IMR-90 (cell line): Measurements from ENCODE around the gene PGGT1B. TPM values are rescaled to one million over a fixed set of nuclear protein-coding genes. Genes with fewer than 3 reads are reported as not detected.

ENCODE experiments used
- ATAC-seq: fragments of 200-7000 bp; cut with Tn5 transposase; 2 replicates; pipeline ENCODE4 v1.9.1; 2020; ENCODE audit warnings: low read depth, mild to moderate bottlenecking, moderate library complexity
- BruUV-seq: library from RNA; stranded (reverse); fragments of 400-500 nt; replicated peaks from 2 replicates; lab custom pipeline; 2021; lab: Mats Ljungman, UMichigan
- CTCF ChIA-PET: fragments of 300-600 bp; formaldehyde crosslinking; extraction: SDS; loops from one replicate; lab custom pipeline; 2021; ENCODE audit warnings: antibody characterized with exemption; lab: Yijun Ruan, JAX
- POLR2A ChIA-PET: fragments of 300-600 bp; sonication (Branson Sonifier 250); formaldehyde crosslinking; loops from one replicate; lab custom pipeline; 2022; ENCODE audit warnings: antibody characterized with exemption; ENCODE audit not compliant: unreplicated experiment; lab: Charles Lee
- DNase-seq: peaks from one replicate; pipeline ENCODE4 v3.0.0; 2013
- H2AFZ ChIP-seq: replicated peaks from 2 replicates; pipeline ENCODE3; 2013; ENCODE audit warnings: low read length, mild to moderate bottlenecking; ENCODE audit not compliant: poor library complexity
- H2AK5ac ChIP-seq: 2 replicates; pipeline ENCODE4 v1.6.1; 2013; ENCODE audit warnings: low read depth, low read length, inconsistent platforms
- H2AK9ac ChIP-seq: replicated peaks from 2 replicates; pipeline ENCODE3; 2013; ENCODE audit warnings: mild to moderate bottlenecking, low read depth, low read length, moderate library complexity; ENCODE audit not compliant: poor library complexity
- H2BK120ac ChIP-seq: 2 replicates; pipeline ENCODE4 v1.6.1; 2013; ENCODE audit warnings: low read depth, low read length, inconsistent platforms
- H2BK15ac ChIP-seq: 3 replicates; pipeline ENCODE4 v1.6.1; 2013; ENCODE audit warnings: low read depth, low read length, inconsistent platforms
- H2BK20ac ChIP-seq: 2 replicates; pipeline ENCODE4 v1.6.1; 2013; ENCODE audit warnings: low read depth, mild to moderate bottlenecking, inconsistent platforms, low read length, moderate library complexity
- H2BK5ac ChIP-seq: 2 replicates; pipeline ENCODE4 v1.6.1; 2013; ENCODE audit warnings: mild to moderate bottlenecking, low read depth, low read length, inconsistent platforms; ENCODE audit not compliant: poor library complexity, severe bottlenecking
- H3K14ac ChIP-seq: replicated peaks from 2 replicates; pipeline ENCODE4 v1.6.1; 2013; ENCODE audit warnings: low read depth, low read length, inconsistent platforms
- H3K18ac ChIP-seq: 2 replicates; pipeline ENCODE4 v1.6.1; 2013; ENCODE audit warnings: low read depth, low read length, control low read depth
- H3K23ac ChIP-seq: 2 replicates; pipeline ENCODE4 v1.6.1; 2013; ENCODE audit warnings: low read depth, low read length, inconsistent platforms
- H3K27ac ChIP-seq: 2 replicates; pipeline ENCODE4 v1.5.1; 2013; ENCODE audit warnings: mild to moderate bottlenecking, control low read depth, low read length; ENCODE audit not compliant: insufficient read depth
- H3K27me3 ChIP-seq: 2 replicates; pipeline ENCODE4 v1.6.1; 2013; ENCODE audit warnings: low read length; ENCODE audit not compliant: control insufficient read depth, insufficient read depth
- H3K36me3 ChIP-seq: 2 replicates; pipeline ENCODE4 v1.6.1; 2013; ENCODE audit warnings: low read length, mixed read lengths; ENCODE audit not compliant: control insufficient read depth, insufficient read depth
- H3K4ac ChIP-seq: 2 replicates; pipeline ENCODE4 v1.6.1; 2013; ENCODE audit warnings: low read depth, low read length, inconsistent platforms
- H3K4me1 ChIP-seq: 2 replicates; pipeline ENCODE4 v1.6.1; 2013; ENCODE audit warnings: low read length, mixed read lengths; ENCODE audit not compliant: control insufficient read depth, insufficient read depth
- H3K4me2 ChIP-seq: 2 replicates; pipeline ENCODE4 v1.6.1; 2013; ENCODE audit warnings: low read depth, mild to moderate bottlenecking, control low read depth, low read length, moderate library complexity
- H3K4me3 ChIP-seq: 2 replicates; pipeline ENCODE4 v1.5.1; 2013; ENCODE audit warnings: low read depth, mild to moderate bottlenecking, control low read depth, low read length, moderate library complexity; ENCODE audit not compliant: insufficient read depth
- H3K56ac ChIP-seq: 2 replicates; pipeline ENCODE4 v1.6.1; 2013; ENCODE audit warnings: low read length, inconsistent platforms; ENCODE audit not compliant: insufficient read depth; ENCODE audit errors: extremely low read depth
- H3K79me1 ChIP-seq, 2 experiments: 2 replicates each; pipeline ENCODE4 v1.6.1; 2013; ENCODE audit warnings: low read length in 2 of 2, inconsistent platforms in 1 of 2, low read depth in 1 of 2
- H3K9ac ChIP-seq: 2 replicates; pipeline ENCODE4 v1.6.1; 2013; ENCODE audit warnings: low read depth, low read length, control low read depth
- H3K9me1 ChIP-seq: 2 replicates; pipeline ENCODE4 v1.6.1; 2013; ENCODE audit warnings: low read length, inconsistent platforms; ENCODE audit not compliant: insufficient read depth
- H3K9me3 ChIP-seq: 2 replicates; pipeline ENCODE4 v1.6.1; 2013; ENCODE audit warnings: low read length; ENCODE audit not compliant: control insufficient read depth, insufficient read depth
- H4K20me1 ChIP-seq: 2 replicates; pipeline ENCODE4 v1.6.1; 2013; ENCODE audit warnings: low read length, inconsistent platforms; ENCODE audit not compliant: insufficient read depth
- H4K5ac ChIP-seq: 2 replicates; pipeline ENCODE4 v1.6.1; 2013; ENCODE audit warnings: mild to moderate bottlenecking, low read depth, low read length, control low read depth
- H4K8ac ChIP-seq, 2 experiments: 2 replicates each; pipeline ENCODE4 v1.6.1; 2013; ENCODE audit warnings: low read depth in 2 of 2, low read length in 2 of 2, control low read depth in 1 of 2, inconsistent platforms in 1 of 2
- H4K91ac ChIP-seq: 2 replicates; pipeline ENCODE4 v1.6.1; 2013; ENCODE audit warnings: low read depth, low read length, inconsistent platforms; ENCODE audit not compliant: insufficient read depth
- CEBPB ChIP-seq: IDR thresholded peaks from 2 replicates; pipeline ENCODE4 v1.6.1; 2012; ENCODE audit warnings: low read depth, low read length, improper control_type of control experiment
- CHD1 ChIP-seq: IDR thresholded peaks from 2 replicates; pipeline ENCODE4 v1.6.1; 2012; ENCODE audit warnings: low read depth, low read length, improper control_type of control experiment
- CTCF ChIP-seq: conservative IDR thresholded peaks from 2 replicates; pipeline ENCODE4 v1.5.1; 2012; ENCODE audit warnings: mild to moderate bottlenecking, low read depth, low read length, improper control_type of control experiment
- ELK1 ChIP-seq: fragments of 150-350 bp; IDR thresholded peaks from 2 replicates; pipeline ENCODE4 v1.6.1; 2016; ENCODE audit warnings: low read depth, mild to moderate bottlenecking, low read length, moderate library complexity, borderline replicate concordance
- FOS ChIP-seq: fragments of 150-350 bp; IDR thresholded peaks from 2 replicates; pipeline ENCODE4 v1.6.1; 2016; ENCODE audit warnings: low read depth, low read length
- MAFK ChIP-seq: IDR thresholded peaks from 2 replicates; pipeline ENCODE4 v1.6.1; 2012; ENCODE audit warnings: low read depth, low read length, improper control_type of control experiment
- MAZ ChIP-seq: IDR thresholded peaks from 2 replicates; pipeline ENCODE4 v1.6.1; 2012; ENCODE audit warnings: low read depth, mild to moderate bottlenecking, low read length, improper control_type of control experiment, moderate library complexity, borderline replicate concordance
- MXI1 ChIP-seq: IDR thresholded peaks from 2 replicates; pipeline ENCODE4 v1.6.1; 2012; ENCODE audit warnings: low read depth, mild to moderate bottlenecking, low read length, moderate library complexity, borderline replicate concordance
- POLR2A ChIP-seq: IDR thresholded peaks from 2 replicates; pipeline ENCODE4 v1.6.1; 2012; ENCODE audit warnings: mild to moderate bottlenecking, low read depth, low read length
- RCOR1 ChIP-seq: IDR thresholded peaks from 2 replicates; pipeline ENCODE4 v1.6.1; 2012; ENCODE audit warnings: mild to moderate bottlenecking, low read length, improper control_type of control experiment; ENCODE audit not compliant: insufficient replicate concordance
- SMC3 ChIP-seq: fragments of 150-350 bp; IDR thresholded peaks from 2 replicates; pipeline ENCODE4 v1.6.1; 2016; ENCODE audit warnings: low read depth, mild to moderate bottlenecking, antibody characterized with exemption, low read length, moderate library complexity
- WGBS, 2 experiments: methylation state at CpG; one replicate each; pipeline versions ENCODE4 v1.1.5 to v1.1.7; 2013; ENCODE audit warnings: missing lambda C conversion rate in 2 of 2; ENCODE audit not compliant: insufficient read length in 1 of 2; ENCODE audit errors: extremely low coverage in 2 of 2; 5-methylcytosine and 5-hydroxymethylcytosine counted together
- dilution Hi-C: fragments of 300-500 bp; cut with HindIII; formaldehyde crosslinking; loops from one replicate; pipeline ENCODE4 v1.14.3; 2018; ENCODE audit warnings: low sequenced_read_pairs; ENCODE audit not compliant: unreplicated experiment
- in situ Hi-C: fragments of 300-500 bp; cut with MboI; formaldehyde crosslinking; loops from 3 replicates; pipeline ENCODE4 v1.14.3; 2019; ENCODE audit warnings: low sequenced_read_pairs, inconsistent platforms, mixed read lengths
- intact Hi-C: fragments of 100-400 bp; cut with micrococcal nuclease; formaldehyde crosslinking; loops from 2 replicates; pipeline ENCODE4 v1.10.0; 2022
- polyA plus RNA-seq, 3 experiments: library from polyadenylated mRNA; depleted of rRNA; stranded (reverse); fragments of >200 nt; gene quantifications; 2 replicates each; pipeline ENCODE4 v1.2.3, GENCODE V29; 2012; ENCODE audit warnings: low replicate concordance in 1 of 3
- total RNA-seq: library from RNA; depleted of rRNA; stranded (reverse); fragments of >200 nt; gene quantifications from 2 replicates; pipeline ENCODE4 v1.2.3, GENCODE V29; 2012

The PGGT1B gene
- total and polyA plus RNA-seq, 2 of the 4 experiments (the other 2 are of a cell fraction) = 2.1 to 19.2 TPM

- H3K4me2 ChIP-seq = no peak overlapping the region
- intact Hi-C loops = no loop called here
- BruUV-seq = no TSS peak
- H2BK20ac ChIP-seq = no peak overlapping the region
- no peak overlapping the region for H4K5ac ChIP-seq
- H4K8ac ChIP-seq = no peak overlapping the region
- H3K36me3 ChIP-seq = peaks cover 3% of the 10 kb centered on the region
- 0 out of 2 replicates have a peak, but pooled peaks cover 3% of the 10 kb centered on the region for H3K9me1 ChIP-seq
- no peak overlapping the region for H3K18ac ChIP-seq
- no CpG with 5 or more reads among the region's 4 CpGs for WGBS, 2 experiments
- no peak overlapping the region for H3K4me3 ChIP-seq
- H2AK9ac ChIP-seq = no peak overlapping the region
- no peak overlapping the region for H2BK5ac ChIP-seq
- H4K20me1 ChIP-seq = no peaks in the 10 kb centered on the region
- no peak overlapping the region for H3K27ac ChIP-seq
- no peak overlapping the region for H3K14ac ChIP-seq
- H3K27me3 ChIP-seq = no peaks in the 10 kb centered on the region
- H3K9me3 ChIP-seq = no peaks in the 10 kb centered on the region
- CTCF ChIA-PET = no interaction called here
- dilution Hi-C loops = no loop called here
- no peak for ATAC-seq
- H3K4me1 ChIP-seq = no peaks in the 10 kb centered on the region
- no peak overlapping the region for H3K56ac ChIP-seq
- no peak overlapping the region for H2AFZ ChIP-seq
- no peak overlapping the region for H2BK15ac ChIP-seq
- peaks cover 8 to 9% of the 10 kb centered on the region in 2 experiments; a peak in 2 of 4 replicates for H3K79me1 ChIP-seq
- no peak overlapping the region for H3K23ac ChIP-seq
- POLR2A ChIA-PET = no interaction called here
- H4K91ac ChIP-seq = no peak overlapping the region
- H2AK5ac ChIP-seq = no peak overlapping the region
- H3K9ac ChIP-seq = no peak overlapping the region
- no peak overlapping the region for H3K4ac ChIP-seq
- no peak for TF ChIP-seq MXI1
- TF ChIP-seq POLR2A = no peak
- TF ChIP-seq CTCF = no peak
- TF ChIP-seq MAZ = no peak
- no peak for TF ChIP-seq ELK1
- TF ChIP-seq FOS = no peak
- TF ChIP-seq RCOR1 = no peak
- no peak for TF ChIP-seq CEBPB
- no peak for TF ChIP-seq SMC3
- TF ChIP-seq MAFK = no peak
- TF ChIP-seq CHD1 = no peak
- in situ Hi-C loops = no loop called here
- no peak for DNase-seq
- no peak overlapping the region for H2BK120ac ChIP-seq
Observed at GRCh38 chr5:115231598-115231997, 31.1 kb downstream of the PGGT1B start.
